HG03097 (cell line): ENCODE measurements around the gene STON2.
"Not testable (repeated sequence)": the region's sequence is repeated elsewhere in the genome, so short reads cannot be mapped to it uniquely, and the experiment has no call there.

Source experiments
- ATAC-seq: cut with Tn5 transposase; IDR thresholded peaks from one replicate; pipeline ENCODE4 v1.9.1; 2021; ENCODE audit not compliant: unreplicated experiment, low FRiP score

STON2 gene

DNA sequence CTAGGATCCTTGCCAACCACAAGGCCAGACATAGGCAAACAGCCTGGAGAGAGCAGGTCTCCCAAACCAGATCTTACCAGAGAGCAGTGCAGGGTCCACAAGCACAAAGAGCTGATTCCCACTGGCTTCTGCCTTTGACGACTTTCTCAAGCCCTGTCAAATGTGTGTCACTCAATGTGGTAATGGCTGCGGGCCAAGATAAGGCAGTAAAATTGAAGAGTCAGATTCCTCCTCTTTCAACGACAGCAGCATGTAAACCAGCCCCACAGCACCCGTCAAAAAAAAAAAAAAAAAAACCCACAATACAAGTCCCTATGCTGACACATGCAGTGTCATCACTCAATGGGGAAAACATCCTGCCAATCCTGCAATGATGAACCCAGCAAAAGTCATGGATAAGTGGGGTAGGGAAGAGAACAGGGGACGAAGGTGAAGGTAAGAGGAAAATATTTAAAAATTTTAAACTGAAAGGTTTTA is at the start of gene STON2:
Gene STON2, minus strand, starts transcription at position 123 of the 477 bp plus-strand sequence. CDS start 1,942 bp downstream, outside the sequence.
- no peak for ATAC-seq

DNA sequence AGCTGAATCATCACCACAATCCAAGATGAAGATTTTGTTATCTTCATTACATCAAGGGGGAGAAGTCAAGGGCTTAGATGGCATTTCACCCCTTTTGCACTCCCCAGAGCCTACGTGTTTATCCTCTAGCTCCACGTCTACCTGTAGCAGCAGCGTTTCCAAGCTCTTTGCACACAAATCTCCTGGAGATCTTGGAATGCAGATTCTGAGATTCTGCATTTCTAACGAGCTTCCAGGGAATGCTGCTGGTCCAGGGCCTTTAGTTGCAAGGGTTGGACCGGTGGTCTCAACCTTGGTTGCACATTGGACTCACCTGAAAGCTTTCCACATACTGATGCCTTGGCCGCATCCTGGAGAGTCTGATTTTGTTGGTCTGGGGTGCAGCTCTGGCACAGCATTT is 49.5 kb upstream of the STON2 start:
- ATAC-seq: no peak

- ATAC-seq: no peak
These were observed 49.0 kb upstream of the STON2 start for GRCh38 chr14:81449114-81449513.

DNA sequence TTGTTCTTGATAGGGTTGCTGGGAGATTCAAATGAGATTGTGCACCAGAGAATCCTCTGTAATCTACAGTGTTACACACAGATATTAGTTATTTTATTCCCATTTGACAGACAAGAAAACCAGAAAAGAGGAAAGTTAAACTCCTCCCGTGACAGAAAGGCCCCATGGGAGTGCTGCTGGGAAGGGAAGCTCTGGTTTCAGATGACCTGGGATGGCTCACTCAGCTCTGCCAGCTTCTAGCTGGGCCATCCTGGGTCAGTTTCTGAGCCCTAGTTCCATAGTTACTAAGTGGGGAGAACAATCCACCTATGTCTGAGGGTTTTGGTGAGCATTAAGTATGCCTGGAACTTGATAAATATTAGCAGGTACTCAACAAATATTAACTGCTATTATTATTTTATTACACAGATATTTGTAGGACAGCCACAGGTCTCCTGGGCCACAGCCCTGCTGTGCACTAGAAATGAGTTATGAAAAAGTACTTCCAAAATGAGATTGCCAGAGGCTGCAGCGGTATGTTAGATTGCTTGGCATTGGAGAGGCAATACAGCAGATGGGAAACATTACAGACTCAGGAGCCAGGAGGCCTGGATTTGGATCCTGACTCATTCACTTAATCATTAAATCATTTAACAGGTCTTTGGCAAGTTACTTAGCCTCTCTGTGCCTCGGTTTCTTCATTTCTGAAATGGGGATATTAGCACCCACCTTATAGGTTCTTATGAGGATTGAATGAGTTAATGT is 47.1 kb upstream of the STON2 start:
- ATAC-seq: no peak

DNA sequence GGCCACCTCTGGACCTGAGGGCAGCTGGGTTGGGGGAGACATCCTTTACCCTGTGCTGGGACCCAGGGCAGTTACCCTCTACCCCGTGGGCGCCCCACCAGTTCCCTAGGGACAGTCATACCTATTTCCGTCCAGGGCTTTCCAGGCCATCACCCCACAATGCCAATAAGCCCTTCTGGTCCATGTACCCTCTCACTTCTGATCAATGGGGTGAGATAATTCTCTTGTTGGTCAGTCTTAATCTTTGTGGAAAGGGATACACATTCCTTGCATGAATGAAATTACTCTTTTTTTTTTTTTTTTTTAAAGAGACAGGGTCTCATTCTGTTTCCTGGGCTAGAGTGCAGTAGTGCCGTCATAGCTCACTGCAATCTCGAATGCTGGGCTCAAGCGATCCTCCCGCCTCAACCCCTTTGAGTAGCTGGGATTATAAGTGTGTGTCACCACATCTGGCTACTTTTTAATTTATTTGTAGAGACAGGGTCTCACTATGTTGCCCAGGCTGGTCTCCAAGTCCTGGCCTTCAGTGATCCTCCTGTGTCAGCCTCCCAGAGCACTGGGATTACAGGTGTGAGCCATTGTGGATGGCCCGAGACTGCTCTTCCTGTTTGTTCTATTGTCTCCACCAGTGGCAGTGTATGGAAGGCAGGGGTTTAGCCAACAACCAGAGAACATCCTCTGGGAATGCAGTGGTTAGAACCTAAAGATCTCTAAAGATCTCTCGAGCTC is 46.3 kb upstream of the STON2 start:
- ATAC-seq: no peak

DNA sequence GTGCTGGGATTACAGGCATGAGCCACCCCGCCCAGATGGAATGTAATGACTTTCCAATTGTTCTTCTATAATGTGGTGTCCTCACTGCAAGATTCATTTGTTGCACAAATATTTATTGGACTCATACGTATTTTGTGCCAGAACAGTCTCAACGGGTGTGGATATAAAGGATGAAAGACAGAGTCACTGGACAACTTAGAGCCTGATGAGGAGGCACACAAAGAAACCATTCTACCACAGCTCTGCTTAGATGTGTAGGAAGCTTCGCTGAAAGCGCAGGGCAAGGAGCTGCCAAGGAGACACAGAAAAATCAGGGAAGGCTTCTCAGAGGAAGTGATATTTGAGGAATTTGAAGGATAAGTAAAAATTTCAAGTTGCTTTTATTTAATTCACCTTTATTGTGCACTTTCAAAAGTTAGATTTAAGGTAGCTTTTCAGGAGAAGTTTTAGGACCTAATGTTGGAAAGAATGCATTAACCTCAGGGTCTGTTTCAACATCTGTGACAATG is 41.6 kb upstream of the STON2 start:
- ATAC-seq: no peak

DNA sequence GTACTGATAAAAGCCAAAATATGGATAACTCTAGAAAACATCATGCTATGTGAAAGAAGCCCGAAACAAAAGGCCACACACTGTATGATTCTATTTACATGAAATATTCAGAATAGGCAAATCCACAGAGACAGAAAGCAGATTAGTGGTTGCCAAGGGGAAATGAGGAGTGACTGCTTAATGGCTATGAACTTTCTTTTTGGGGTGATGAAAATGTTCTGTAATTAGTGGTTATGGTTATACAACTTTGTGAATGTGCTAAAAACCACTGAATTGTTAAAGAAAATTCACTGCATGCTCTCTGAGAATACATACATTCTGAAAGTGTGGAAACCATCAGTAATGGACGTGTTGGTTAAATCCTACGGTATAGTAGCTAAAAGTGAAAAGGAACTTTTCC is 39.9 kb upstream of the STON2 start:
- ATAC-seq: no peak

- ATAC-seq: no peak
These were observed 37.1 kb upstream of the STON2 start for GRCh38 chr14:81437244-81437643.

DNA sequence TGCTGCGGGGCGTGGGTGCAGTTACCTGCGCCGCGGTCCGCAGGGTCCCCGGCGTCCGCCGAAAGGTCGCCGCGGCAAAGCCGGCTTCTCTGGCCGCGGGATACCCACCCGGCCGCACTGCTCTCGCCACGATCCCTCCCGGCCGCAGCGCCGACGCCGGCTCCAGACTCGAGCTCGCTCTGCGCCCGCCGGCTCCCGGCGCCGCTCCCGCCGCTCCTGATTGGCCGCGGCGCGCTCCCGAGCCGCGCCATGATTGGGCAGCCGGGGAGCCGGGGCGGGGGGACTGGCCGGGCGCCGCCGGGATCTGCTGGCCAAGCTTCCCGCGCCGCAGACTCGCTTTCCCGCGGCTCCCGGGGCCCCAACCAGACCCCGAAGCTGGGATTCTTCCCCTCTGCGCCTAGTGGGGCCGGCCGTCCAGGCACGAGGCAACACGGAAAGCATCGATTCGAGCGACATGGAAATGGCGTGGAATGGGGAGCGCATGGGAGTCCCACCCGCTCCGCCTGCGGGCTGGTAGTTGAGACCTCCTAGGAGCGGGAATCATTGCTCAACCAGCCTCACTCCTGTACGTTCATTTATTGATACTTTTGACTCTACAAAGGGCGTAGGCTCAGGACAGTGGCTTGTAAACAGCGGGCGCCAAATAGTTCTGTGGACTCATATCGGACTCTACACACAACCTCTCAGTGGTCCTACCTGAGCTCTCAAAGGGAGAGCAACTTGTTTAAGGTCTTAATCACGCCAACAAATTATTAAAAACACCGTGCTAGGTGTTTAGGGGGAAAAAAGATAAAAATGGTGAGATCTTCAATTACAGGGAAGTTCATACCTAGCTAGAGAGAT is 36.4 kb upstream of the STON2 start:
- ATAC-seq: peak; percentile 81

- ATAC-seq: peak; percentile 17
These were observed 35.5 kb upstream of the STON2 start for GRCh38 chr14:81435391-81436295.

DNA sequence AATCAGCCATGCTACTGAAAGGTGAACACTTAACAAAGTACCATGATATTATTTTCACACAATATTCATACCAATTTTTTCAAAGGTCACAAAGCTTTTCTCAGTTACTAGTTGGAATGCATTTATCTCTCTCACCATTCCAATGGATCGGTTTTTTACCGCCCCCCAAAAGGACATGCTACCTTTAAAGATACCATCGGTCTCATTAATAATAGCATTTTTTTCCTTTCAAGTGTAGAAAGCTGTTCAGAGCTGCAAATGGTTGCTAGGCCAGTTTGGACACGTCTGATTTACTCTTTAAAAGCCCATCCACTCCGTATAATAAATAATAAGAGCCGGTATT is 34.9 kb upstream of the STON2 start:
- ATAC-seq: no peak

- no peak for ATAC-seq
These were observed 34.1 kb upstream of the STON2 start for GRCh38 chr14:81434230-81434629.

GRCh38 chr14:81433378-81433777 is 33.3 kb upstream of the STON2 start:
- ATAC-seq: no peak

DNA sequence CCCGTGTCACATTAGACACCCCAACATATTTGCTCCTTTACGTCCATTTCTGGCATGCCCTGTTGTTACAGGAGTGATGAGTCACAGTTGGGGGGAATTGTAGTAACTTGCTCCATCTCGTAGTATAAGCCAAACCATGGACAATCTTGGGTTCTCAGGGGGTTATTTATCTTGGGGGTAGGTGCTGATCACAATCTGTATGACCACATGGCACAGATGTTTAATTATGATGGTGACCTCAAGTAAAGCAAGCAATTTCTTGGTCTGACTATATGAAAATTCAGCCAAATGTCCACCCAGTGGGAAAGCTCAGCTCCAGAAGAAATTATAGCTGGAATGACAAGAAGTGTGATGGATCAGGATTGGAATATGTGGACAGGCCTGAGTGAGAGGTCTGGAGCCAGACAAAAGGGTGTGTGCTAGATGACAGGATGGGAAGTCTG is 32.1 kb upstream of the STON2 start:
- no peak for ATAC-seq

- ATAC-seq: no peak
These were observed 30.1 kb upstream of the STON2 start for GRCh38 chr14:81430235-81430634.

DNA sequence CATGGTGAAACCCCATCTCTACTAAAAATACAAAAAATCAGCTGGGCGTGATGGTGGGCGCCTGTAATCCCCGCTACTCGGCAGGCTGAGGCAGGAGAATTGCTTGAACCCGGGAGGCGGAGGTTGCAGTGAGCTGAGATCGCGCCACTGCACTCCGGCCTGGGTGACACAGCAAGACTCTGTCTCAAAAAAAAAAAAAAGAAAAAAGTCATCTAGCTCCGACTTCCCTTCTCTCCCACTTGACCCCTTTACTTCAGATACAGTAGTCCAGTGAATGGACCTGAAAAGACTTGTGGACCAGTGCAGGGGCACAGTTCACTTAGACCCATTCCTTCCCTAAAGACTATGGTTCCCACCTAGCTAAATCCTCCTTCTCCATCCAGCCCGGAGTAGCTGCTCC is 29.6 kb upstream of the STON2 start:
- not testable (repeated sequence) for ATAC-seq

- ATAC-seq: no peak
These were observed 28.9 kb upstream of the STON2 start for GRCh38 chr14:81429028-81429427.

- no peak for ATAC-seq
These were observed 27.4 kb upstream of the STON2 start for GRCh38 chr14:81427348-81428058.

DNA sequence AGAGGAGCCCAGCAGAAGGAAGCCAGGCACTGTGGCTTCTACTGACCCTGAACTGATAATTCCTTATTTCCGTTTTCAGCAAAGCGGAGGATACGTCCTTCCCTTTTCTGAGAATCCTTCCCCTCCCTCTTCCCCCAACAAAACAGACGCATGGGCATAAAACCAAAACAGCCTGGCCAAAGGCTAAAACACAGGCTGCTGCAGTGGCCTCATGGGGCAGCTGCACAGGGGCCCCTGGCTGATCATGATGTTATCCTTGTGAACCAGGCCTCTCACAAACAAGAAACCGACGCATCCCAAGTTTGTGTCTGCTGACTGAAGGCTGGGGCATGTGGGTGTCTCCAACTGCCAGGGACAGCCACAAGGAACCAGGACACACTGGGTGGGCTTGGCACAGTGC is 23.4 kb upstream of the STON2 start:
- ATAC-seq: no peak
